GM12878 (cell line): Measurements from ENCODE around the gene ADAMTS2. TPM values are rescaled to one million over a fixed set of nuclear protein-coding genes. Genes with fewer than 3 reads are reported as not detected.

Experiments
- CHD4 ChIP-seq: fragments of 200-600 bp; sonication (generic); IDR thresholded peaks from 2 replicates; pipeline ENCODE4 v1.6.1; 2016; ENCODE audit warnings: mild to moderate bottlenecking
- DPF2 ChIP-seq: fragments of 450-650 bp; IDR thresholded peaks from 2 replicates; pipeline ENCODE4 v1.6.1; 2017; ENCODE audit warnings: mild to moderate bottlenecking
- E4F1 ChIP-seq: fragments of 450-650 bp; IDR thresholded peaks from 2 replicates; pipeline ENCODE4 v1.6.1; 2018; ENCODE audit warnings: borderline replicate concordance, mild to moderate bottlenecking; ENCODE audit not compliant: partially characterized antibody
- ELK1 ChIP-seq: IDR thresholded peaks from 2 replicates; pipeline ENCODE4 v1.6.1; 2012; ENCODE audit warnings: low read depth, low read length, improper control_type of control experiment
- LARP7 ChIP-seq: fragments of 450-650 bp; IDR thresholded peaks from 2 replicates; pipeline ENCODE4 v1.6.1; 2017; ENCODE audit warnings: mild to moderate bottlenecking
- NFYA ChIP-seq: IDR thresholded peaks from 2 replicates; pipeline ENCODE4 v1.6.1; 2011; ENCODE audit warnings: low read depth, mild to moderate bottlenecking, low read length, improper control_type of control experiment, borderline replicate concordance
- SP1 ChIP-seq: IDR thresholded peaks from one replicate; pipeline ENCODE4 v1.6.1; 2011; ENCODE audit warnings: low read depth, low read length
- ZBTB33 ChIP-seq: fragments of 450-650 bp; IDR thresholded peaks from 2 replicates; pipeline ENCODE4 v1.6.1; 2017; ENCODE audit warnings: mild to moderate bottlenecking
- ZNF687 ChIP-seq: fragments of 450-650 bp; IDR thresholded peaks from 2 replicates; pipeline ENCODE4 v1.6.1; 2017; ENCODE audit warnings: mild to moderate bottlenecking, moderate library complexity
- polyA plus RNA-seq, 11 experiments: library from polyadenylated mRNA; depleted of rRNA in 4 of 11; unstranded in 6 of 11; stranded (reverse) in 5 of 11; fragments of >200 nt; fragmentation: Nextera tagmentation in 4 of 11; fragmentation: Illumina TruSeq in 1 of 11; extraction: Ambion mirVana in 4 of 11; extraction: Trizol in 1 of 11; gene quantifications; 1 replicate in 1 of 11; 2 replicates in 10 of 11; pipeline versions ENCODE4 v1.2.1 to v1.2.3, GENCODE V29; 2011 to 2016; ENCODE audit warnings: inconsistent platforms in 2 of 11, missing spikeins in 2 of 11, low read depth in 1 of 11
- total RNA-seq, 4 experiments: library from RNA; depleted of rRNA in 3 of 4; stranded (reverse); fragments of >200 nt in 3 of 4; fragmentation: Illumina TruSeq in 1 of 4; extraction: Trizol in 1 of 4; gene quantifications; 2 replicates each; pipeline versions ENCODE4 v1.2.1 to v1.2.3, GENCODE V29; 2013 to 2021

The ADAMTS2 gene
- total and polyA plus RNA-seq, 10 of the 15 experiments (the other 5 are each of a cell fraction or from before 2014, with no cell fraction given): 0.03 to 0.05 TPM; not detected in 8

- TF ChIP-seq ELK1: no peak
- TF ChIP-seq DPF2: no peak
- TF ChIP-seq ZNF687: no peak
- no peak for TF ChIP-seq SP1
- no peak for TF ChIP-seq CHD4
- TF ChIP-seq E4F1: no peak
- no peak for TF ChIP-seq ZBTB33
- TF ChIP-seq LARP7: no peak
- no peak for TF ChIP-seq NFYA
Observed at GRCh38 chr5:179258001-179258921, 87.0 kb downstream of the ADAMTS2 start (continued).
